Measurements from ENCODE around the gene SLC37A2. TPM values are rescaled to one million over a fixed set of nuclear protein-coding genes. Genes with fewer than 3 reads are reported as not detected.
A peak's percentile ranks its signal among the peaks of the same experiment; 100 is the strongest.

The SLC37A2 gene
- total and polyA plus RNA-seq, 2 experiments from 2014 or later, result 2.8 to 3.9 TPM

DNA sequence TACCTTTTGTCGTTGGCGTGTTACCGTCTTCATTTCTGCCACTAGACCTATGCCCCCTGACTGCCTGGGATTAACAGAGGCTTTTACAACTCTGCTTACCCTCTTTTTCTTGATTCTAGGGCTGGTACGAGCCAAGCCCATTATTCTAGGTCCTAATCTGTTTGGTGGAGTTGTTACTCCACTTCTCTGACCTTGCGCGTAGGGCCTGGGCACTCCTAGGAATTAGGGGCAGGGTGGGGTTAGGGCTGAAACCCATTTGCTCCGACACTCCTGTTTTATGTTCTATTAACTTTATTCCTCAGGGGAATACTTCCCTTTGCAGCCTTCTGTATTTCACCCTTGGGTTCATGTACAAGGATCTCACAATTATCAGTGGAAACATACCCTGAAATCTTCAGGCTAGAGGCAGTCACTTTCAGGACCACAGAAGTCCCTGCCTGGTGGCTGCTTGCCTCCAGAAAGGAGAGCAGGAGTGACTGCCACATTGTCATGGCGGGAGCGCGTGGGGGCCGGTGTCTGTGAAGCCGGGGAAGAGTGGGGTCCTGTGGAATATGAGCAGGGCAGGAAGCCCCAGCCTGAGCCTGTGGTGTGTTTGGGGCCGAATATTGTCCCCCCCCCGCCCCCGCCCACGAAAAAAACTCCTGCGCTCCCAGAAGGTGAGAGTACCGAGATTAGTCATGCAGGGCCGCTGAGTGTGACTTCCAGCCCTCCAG lies 731 bp upstream of the SLC37A2 start:
- no peak for TF ChIP-seq EZH2 (IDR thresholded peaks at IDR 0.05; ENCODE audit: borderline replicate concordance)
- no peak for TF ChIP-seq EZH2phosphoT487 (IDR thresholded peaks at IDR 0.05; ENCODE audit: low read depth, severe bottlenecking, unreplicated experiment)
- Histone ChIP-seq H3K27ac (peak overlapping the region; percentile 50), H3K9me2 (replicated peaks; ENCODE audit: insufficient read depth) (no peaks in the 10 kb centered on the region), H3K36me3 (replicated peaks; ENCODE audit: insufficient read depth, low read depth) (no peaks in the 10 kb centered on the region), H3K9me3 (ENCODE audit: low read depth) (no peaks in the 10 kb centered on the region), H2AFZ (peak overlapping the region; percentile 89), H3K4me2 (peak overlapping the region; percentile 100), H3K27me3 (peaks cover 44% of the 10 kb centered on the region), H3K4me1 (ENCODE audit: insufficient read depth) (peaks cover 5% of the 10 kb centered on the region), H4K20me1 (ENCODE audit: insufficient read depth, poor library complexity, severe bottlenecking) (no peaks in the 10 kb centered on the region), H3K4me3 (peak overlapping the region; percentile 83), H3K79me2 (no peaks in the 10 kb centered on the region)
- 58% methylated on average over 14 of the region's 19 CpGs for WGBS (ENCODE audit: low lambda C conversion rate, missing lambda C conversion rate)
- DNase-seq (ENCODE audit: low spot score), result no peak

DNA sequence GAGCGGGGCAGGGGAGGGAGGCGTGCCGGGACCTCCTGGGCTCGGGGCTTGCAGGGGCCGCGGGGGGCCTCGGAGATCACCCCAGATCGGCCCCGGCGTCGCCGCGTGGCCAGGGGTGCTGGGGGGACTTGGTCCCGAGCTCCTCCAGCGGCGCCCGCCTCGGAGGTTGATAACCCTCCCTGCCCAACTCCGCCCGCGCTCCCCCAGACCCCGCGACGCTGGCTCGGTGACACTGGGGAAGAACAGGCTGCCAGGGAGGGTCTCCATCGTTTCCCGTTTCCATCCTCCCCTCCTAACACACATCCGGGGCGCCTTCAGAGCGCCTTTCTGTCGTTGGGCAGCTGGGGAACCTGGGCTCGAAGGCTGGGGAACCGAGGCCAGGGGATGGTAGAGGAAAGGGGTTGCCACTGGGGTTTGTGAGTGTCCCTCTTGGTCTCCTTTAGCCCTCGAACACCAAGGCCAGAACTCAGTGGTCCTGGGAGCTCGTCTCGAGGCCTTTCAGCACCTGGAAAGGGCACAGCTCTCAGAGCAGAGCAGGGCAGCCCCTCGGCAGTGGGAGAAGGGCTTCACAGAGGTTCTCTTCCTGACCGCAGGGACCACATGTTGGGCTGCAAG lies 431 bp downstream of the SLC37A2 start:
- TF ChIP-seq EZH2phosphoT487 (IDR thresholded peaks at IDR 0.05; ENCODE audit: low read depth, severe bottlenecking, unreplicated experiment) (no peak), EZH2 (IDR thresholded peaks at IDR 0.05; ENCODE audit: borderline replicate concordance) (no peak)
- TF ChIP-seq, protein P1, sequence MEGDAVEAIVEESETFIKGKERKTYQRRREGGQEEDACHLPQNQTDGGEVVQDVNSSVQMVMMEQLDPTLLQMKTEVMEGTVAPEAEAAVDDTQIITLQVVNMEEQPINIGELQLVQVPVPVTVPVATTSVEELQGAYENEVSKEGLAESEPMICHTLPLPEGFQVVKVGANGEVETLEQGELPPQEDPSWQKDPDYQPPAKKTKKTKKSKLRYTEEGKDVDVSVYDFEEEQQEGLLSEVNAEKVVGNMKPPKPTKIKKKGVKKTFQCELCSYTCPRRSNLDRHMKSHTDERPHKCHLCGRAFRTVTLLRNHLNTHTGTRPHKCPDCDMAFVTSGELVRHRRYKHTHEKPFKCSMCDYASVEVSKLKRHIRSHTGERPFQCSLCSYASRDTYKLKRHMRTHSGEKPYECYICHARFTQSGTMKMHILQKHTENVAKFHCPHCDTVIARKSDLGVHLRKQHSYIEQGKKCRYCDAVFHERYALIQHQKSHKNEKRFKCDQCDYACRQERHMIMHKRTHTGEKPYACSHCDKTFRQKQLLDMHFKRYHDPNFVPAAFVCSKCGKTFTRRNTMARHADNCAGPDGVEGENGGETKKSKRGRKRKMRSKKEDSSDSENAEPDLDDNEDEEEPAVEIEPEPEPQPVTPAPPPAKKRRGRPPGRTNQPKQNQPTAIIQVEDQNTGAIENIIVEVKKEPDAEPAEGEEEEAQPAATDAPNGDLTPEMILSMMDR (IDR thresholded peaks at IDR 0.05; ENCODE audit: poor library complexity), result no peak
- Histone ChIP-seq H3K36me3 (replicated peaks; ENCODE audit: insufficient read depth, low read depth) (no peaks in the 10 kb centered on the region), H2AFZ (peak overlapping the region; percentile 89), H4K20me1 (ENCODE audit: insufficient read depth, poor library complexity, severe bottlenecking) (no peaks in the 10 kb centered on the region), H3K4me1 (ENCODE audit: insufficient read depth) (peaks cover 5% of the 10 kb centered on the region), H3K4me3 (peak overlapping the region; percentile 83), H3K4me2 (peak overlapping the region; percentile 100), H3K9me3 (ENCODE audit: low read depth) (no peaks in the 10 kb centered on the region), H3K9me2 (replicated peaks; ENCODE audit: insufficient read depth) (no peaks in the 10 kb centered on the region), H3K79me2 (no peaks in the 10 kb centered on the region), H3K27ac (no peak overlapping the region), H3K27me3 (peaks cover 44% of the 10 kb centered on the region)
- no peak for DNase-seq (ENCODE audit: low spot score)
- 4% methylated on average over 24 of the region's 38 CpGs for WGBS (ENCODE audit: low lambda C conversion rate, missing lambda C conversion rate)

DNA sequence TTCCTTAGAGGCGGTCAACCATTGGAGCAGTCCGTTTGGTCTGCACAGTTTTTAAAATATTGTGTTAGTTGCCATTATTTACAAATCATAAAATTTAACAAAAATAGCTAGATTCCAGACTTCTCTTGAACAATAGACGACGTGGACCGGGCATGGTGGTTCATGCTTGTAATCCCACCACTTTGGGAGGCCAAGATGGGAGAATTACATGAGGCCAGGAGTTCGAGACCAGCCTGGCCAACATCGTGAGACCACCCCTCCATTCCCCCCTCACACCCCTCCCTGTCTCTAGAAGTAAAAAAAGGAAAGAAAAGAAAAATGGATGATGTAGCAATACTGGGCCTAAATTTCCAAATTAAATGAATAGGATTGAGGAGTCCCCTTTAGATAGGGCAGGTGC lies 965 bp downstream of the SLC37A2 start:
- no peaks in the 10 kb centered on the region for H4K20me1 ChIP-seq (ENCODE audit: insufficient read depth, poor library complexity, severe bottlenecking)
- peak overlapping the region; percentile 100 for H3K4me2 ChIP-seq
- no peaks in the 10 kb centered on the region for H3K9me2 ChIP-seq (replicated peaks; ENCODE audit: insufficient read depth)
- H3K4me1 ChIP-seq (ENCODE audit: insufficient read depth), result peaks cover 5% of the 10 kb centered on the region
- H3K27me3 ChIP-seq, result peaks cover 44% of the 10 kb centered on the region
- 63% methylated on average over 7 of the region's 7 CpGs for WGBS (ENCODE audit: low lambda C conversion rate, missing lambda C conversion rate)
- H3K4me3 ChIP-seq, result no peak overlapping the region
- no peaks in the 10 kb centered on the region for H3K9me3 ChIP-seq (ENCODE audit: low read depth)
- H2AFZ ChIP-seq, result no peak overlapping the region
- no peak overlapping the region for H3K27ac ChIP-seq
- TF ChIP-seq, protein P1 (IDR thresholded peaks at IDR 0.05; ENCODE audit: poor library complexity), result no peak
- TF ChIP-seq EZH2 (IDR thresholded peaks at IDR 0.05; ENCODE audit: borderline replicate concordance) (no peak), EZH2phosphoT487 (IDR thresholded peaks at IDR 0.05; ENCODE audit: low read depth, severe bottlenecking, unreplicated experiment) (no peak)
- no peak for DNase-seq (ENCODE audit: low spot score)
- no peaks in the 10 kb centered on the region for H3K79me2 ChIP-seq
- H3K36me3 ChIP-seq (replicated peaks; ENCODE audit: insufficient read depth, low read depth), result no peaks in the 10 kb centered on the region

DNA sequence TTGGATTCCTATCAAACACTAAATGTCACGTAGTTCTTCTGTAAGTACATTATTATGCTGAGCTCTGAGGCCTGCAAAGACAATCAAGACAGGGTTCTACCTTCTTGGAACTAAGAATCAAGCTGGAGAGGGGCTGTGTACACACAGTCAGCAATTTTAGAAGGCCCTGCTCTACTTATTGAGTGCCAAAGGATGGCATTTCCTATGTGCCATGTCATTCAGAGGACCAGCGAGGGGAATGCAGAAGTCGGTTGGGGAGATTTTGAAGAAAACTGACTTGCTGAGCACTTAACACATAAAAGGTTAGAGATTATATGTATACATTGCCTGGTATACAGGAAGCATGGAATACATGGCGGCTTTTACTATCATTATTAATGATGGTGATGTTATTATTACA lies 5.3 kb downstream of the SLC37A2 start:
- peaks cover 27% of the 10 kb centered on the region for H3K4me1 ChIP-seq (ENCODE audit: insufficient read depth)
- no peak overlapping the region for H2AFZ ChIP-seq
- DNase-seq (ENCODE audit: low spot score), result no peak
- H3K27ac ChIP-seq, result no peak overlapping the region
- H3K4me2 ChIP-seq, result no peak overlapping the region
- no peak overlapping the region for H3K4me3 ChIP-seq
- peaks cover 26% of the 10 kb centered on the region for H3K27me3 ChIP-seq
- no peaks in the 10 kb centered on the region for H4K20me1 ChIP-seq (ENCODE audit: insufficient read depth, poor library complexity, severe bottlenecking)
- H3K9me3 ChIP-seq (ENCODE audit: low read depth), result no peaks in the 10 kb centered on the region
- no peaks in the 10 kb centered on the region for H3K36me3 ChIP-seq (replicated peaks; ENCODE audit: insufficient read depth, low read depth)
- no peaks in the 10 kb centered on the region for H3K79me2 ChIP-seq
- H3K9me2 ChIP-seq (replicated peaks; ENCODE audit: insufficient read depth), result no peaks in the 10 kb centered on the region
- WGBS (ENCODE audit: low lambda C conversion rate, missing lambda C conversion rate), result 94% methylated on average over 4 of the region's 4 CpGs
- TF ChIP-seq EZH2 (IDR thresholded peaks at IDR 0.05; ENCODE audit: borderline replicate concordance), result no peak
- TF ChIP-seq, protein P1 (IDR thresholded peaks at IDR 0.05; ENCODE audit: poor library complexity), result no peak
